Muscle layer of colon (tissue), 2 donors: ENCODE measurements around the gene LENG1.
"Not testable (repeated sequence)": the region's sequence is repeated elsewhere in the genome, so short reads cannot be mapped to it uniquely, and the experiment has no call there.

Experiments used
- H3K27ac ChIP-seq: one replicate; pipeline ENCODE4 v1.7.0; 2013; ENCODE audit warnings: low read depth, mild to moderate bottlenecking, low read length, moderate library complexity
- H3K27me3 ChIP-seq, 2 donors: one replicate each; pipeline ENCODE4 v1.7.0; 2013; ENCODE audit warnings: low read length in 2 of 2, mild to moderate bottlenecking in 2 of 2; ENCODE audit not compliant: insufficient read depth in 2 of 2, control insufficient read depth in 1 of 2
- H3K36me3 ChIP-seq: one replicate; pipeline ENCODE4 v1.7.0; 2013; ENCODE audit warnings: mild to moderate bottlenecking, low read length; ENCODE audit not compliant: insufficient read depth
- H3K4me1 ChIP-seq: one replicate; pipeline ENCODE4 v1.7.0; 2013; ENCODE audit warnings: mild to moderate bottlenecking, low read length; ENCODE audit not compliant: insufficient read depth
- H3K4me3 ChIP-seq, 2 donors: one replicate each; pipeline ENCODE4 v1.7.0; 2013; ENCODE audit warnings: low read length in 2 of 2, low read depth in 1 of 2, mild to moderate bottlenecking in 1 of 2, moderate library complexity in 1 of 2
- H3K9ac ChIP-seq: one replicate; pipeline ENCODE4 v1.7.0; 2013; ENCODE audit warnings: low read length
- H3K9me3 ChIP-seq: one replicate; pipeline ENCODE4 v1.7.0; 2013; ENCODE audit warnings: mild to moderate bottlenecking, low read length
- donor health status: abdominal sarcoma.
- donor health status: Adenocarcinoma of cecum.

The LENG1 gene

DNA sequence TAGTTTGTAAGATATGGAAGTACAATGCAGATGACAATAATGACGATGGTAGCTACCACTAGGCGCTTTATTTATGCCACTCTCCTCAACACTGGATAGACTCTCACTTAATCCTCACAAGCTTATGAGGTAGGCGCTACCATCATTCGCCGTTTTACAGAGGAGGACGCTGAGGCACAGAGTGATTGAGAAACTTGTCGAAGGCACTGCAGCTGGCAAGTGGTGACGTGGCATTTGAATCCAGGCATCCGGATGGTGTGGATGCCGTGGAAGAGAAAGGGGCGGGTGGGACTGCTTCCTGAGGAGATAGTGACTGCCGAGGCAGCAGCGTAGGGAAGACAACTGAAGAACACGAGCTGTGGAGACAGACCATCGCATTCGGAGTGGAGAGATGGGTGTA, 39.9 kb upstream of the LENG1 start:
- Histone ChIP-seq H3K4me1 (peaks cover 27% of the 10 kb centered on the region), H3K9me3 (no peaks in the 10 kb centered on the region), H3K9ac (no peak overlapping the region), H3K4me3 (no peak overlapping the region), H3K36me3 (peaks cover 24% of the 10 kb centered on the region), H3K27me3 (no peaks in the 10 kb centered on the region), H3K27ac (no peak overlapping the region)

DNA sequence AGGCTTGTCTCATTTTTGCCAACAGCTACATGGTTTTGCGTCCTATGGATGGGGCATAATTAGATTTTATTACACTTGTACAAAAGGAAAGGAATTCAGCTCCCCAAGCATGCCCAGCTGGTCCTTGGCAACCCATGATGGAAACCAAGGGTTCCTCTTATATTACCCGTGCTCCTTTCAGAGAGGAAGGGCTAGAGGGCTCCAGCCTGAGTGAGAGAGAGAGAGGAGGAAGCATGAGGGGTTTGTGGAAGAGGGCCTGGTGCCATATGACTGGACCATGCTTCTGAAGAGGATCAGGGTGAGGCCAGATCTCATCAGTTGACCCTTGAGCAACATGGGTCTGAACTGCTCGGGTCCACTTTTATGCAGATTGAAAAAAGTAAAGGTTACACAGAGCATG, 37.6 kb upstream of the LENG1 start:
- Histone ChIP-seq H3K4me3 (no peak overlapping the region), H3K36me3 (peaks cover 14% of the 10 kb centered on the region), H3K4me1 (peaks cover 19% of the 10 kb centered on the region), H3K9me3 (no peaks in the 10 kb centered on the region), H3K27ac (no peak overlapping the region), H3K27me3 (no peaks in the 10 kb centered on the region), H3K9ac (no peak overlapping the region)

DNA sequence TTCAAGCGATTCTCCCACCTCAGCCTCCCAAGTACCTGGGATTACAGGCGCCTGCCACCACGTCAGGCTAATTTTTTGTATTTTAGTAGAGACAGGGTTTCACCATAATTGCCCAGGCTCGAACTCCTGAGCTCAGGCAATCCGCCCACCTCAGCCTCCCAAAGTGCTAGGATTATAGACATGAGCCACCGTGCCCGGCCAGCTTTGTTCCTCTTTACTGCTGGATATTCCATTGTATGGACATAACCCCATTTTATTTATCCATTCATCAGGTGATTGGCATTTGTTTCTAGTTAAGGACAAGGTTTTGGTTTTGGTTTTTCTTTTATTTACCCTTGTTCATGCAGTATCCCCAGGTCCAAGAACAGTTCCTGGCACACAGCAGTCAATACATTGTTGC, 37.0 kb upstream of the LENG1 start:
- H3K27me3 ChIP-seq, result no peaks in the 10 kb centered on the region
- H3K27ac ChIP-seq, result no peak overlapping the region

DNA sequence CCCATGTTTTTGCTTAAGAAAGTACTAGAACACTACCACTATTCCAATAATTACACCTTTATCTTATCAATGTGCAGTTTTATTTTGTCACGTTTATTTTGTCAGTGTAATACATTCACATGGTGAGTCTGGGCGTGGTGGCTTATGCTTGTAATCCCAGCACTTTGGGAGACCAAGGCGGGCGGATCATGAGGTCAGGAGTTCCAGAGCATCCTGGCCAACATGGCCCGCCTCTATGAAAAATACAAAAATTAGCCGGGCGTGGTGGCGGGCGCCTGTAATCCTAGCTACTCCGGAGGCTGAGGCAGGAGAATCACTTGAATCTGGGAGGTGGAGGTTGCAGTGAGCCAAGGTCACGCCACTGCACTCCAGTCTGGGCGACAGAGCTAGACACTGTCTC, 34.9 kb upstream of the LENG1 start:
- H3K4me1 ChIP-seq, result peaks cover 16% of the 10 kb centered on the region
- H3K4me3 ChIP-seq, H3K9me3 ChIP-seq, H3K27me3 ChIP-seq, H3K9ac ChIP-seq, H3K27ac ChIP-seq: not testable (repeated sequence)
- H3K36me3 ChIP-seq, result peaks cover 14% of the 10 kb centered on the region

More for the DNA sequence above, 37.0 kb upstream of the LENG1 start:
- Histone ChIP-seq H3K4me1 (peaks cover 19% of the 10 kb centered on the region), H3K9ac (no peak overlapping the region), H3K9me3 (no peaks in the 10 kb centered on the region), H3K36me3 (peaks cover 14% of the 10 kb centered on the region), H3K4me3 (no peak overlapping the region)

DNA sequence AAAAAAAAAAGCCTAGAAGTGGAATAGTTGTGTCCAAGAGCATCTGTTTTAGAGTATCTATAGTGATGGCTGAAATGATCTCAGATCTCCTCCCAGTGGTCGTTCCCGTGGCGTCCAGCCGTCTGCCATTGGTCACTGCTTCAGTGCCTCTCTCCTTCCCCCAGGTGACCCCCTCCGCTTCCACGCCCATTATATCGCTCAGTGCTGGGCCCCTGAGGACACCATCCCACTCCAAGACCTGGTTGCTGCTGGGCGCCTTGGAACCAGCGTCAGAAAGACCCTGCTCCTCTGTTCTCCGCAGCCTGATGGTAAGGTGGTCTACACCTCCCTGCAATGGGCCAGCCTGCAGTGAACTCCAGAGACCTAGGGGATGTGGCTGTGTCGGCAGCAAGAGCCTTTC, 33.5 kb upstream of the LENG1 start:
- Histone ChIP-seq H3K9me3 (no peaks in the 10 kb centered on the region), H3K4me3 (no peak overlapping the region), H3K27ac (no peak overlapping the region), H3K36me3 (peaks cover 14% of the 10 kb centered on the region), H3K9ac (no peak overlapping the region), H3K27me3 (no peaks in the 10 kb centered on the region), H3K4me1 (peaks cover 26% of the 10 kb centered on the region)

DNA sequence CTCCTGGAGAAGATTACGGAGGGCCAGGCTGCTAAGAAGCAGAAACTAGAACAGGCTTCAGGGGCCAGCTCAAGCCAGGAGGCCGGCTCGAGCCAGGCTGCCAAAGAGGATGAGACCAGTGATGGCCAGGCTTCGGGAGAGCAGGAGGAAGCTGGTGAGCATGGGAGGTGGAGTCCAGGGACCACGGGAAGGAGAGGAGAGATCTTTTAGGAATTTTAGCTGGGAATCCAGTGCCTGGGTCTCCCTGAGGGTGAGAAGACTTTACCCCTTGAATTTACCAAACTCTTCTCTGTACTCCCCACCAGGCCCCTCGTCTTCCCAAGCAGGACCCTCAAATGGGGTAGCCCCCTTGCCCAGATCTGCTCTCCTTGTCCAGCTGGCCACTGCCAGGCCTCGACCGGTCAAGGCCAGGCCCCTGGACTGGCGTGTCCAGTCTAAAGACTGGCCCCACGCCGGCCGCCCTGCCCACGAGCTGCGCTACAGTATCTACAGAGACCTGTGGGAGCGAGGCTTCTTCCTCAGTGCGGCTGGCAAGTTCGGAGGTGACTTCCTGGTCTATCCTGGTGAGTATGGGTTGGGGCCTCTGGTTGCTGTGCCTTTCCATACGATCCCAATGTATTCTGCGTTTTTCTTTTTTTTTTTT, 32.4 kb upstream of the LENG1 start:
- H3K27me3 ChIP-seq, result no peaks in the 10 kb centered on the region

DNA sequence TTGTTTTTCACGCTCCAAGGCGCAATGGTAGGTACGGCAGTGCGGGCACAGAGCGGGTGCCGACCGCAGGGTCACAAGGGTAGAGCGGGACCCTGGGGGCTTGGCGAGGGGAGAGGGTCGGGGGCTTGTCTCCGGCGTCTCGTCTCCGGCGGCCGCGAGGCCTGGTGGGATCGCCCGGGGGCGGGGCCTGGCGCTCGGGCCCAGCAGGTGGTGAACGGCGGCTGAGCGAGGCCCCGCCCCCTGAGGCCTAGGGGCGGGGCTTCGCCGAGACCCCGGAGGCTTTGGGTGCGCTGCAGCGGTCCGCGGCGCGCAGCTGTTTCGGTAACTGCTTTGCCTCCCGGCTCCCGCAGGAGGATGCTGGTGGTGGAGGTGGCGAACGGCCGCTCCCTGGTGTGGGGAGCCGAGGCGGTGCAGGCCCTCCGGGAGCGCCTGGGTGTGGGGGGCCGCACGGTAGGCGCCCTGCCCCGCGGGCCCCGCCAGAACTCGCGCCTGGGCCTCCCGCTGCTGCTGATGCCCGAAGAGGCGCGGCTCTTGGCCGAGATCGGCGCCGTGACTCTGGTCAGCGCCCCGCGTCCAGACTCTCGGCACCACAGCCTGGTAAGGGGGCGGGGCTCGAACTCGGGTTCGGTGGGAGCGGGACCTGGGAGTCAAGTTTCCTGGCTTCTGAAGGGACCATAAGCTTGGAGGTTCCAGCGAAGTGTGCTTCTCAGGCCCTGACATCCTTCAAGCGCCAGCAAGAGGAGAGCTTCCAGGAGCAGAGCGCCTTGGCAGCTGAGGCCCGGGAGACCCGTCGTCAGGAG, 31.7 kb upstream of the LENG1 start, which contains the start of gene TSEN34:
Gene TSEN34, plus strand, starts transcription at position 298 of the 800 bp plus-strand sequence. Its CDS starts 57 bp downstream, at position 355.
- H3K27ac ChIP-seq, result peak within 1 kb of the TSS; percentile 99
- H3K36me3 ChIP-seq, result peaks cover 22% of the 10 kb centered on the region
- peak within 1 kb of the TSS; percentile 67 to 73 for H3K4me3 ChIP-seq
- H3K27me3 ChIP-seq, result no peaks in the 10 kb centered on the region
- peaks cover 26% of the 10 kb centered on the region for H3K4me1 ChIP-seq
- H3K9ac ChIP-seq, result peak within 1 kb of the TSS; percentile 87
- no peaks in the 10 kb centered on the region for H3K9me3 ChIP-seq

More for the DNA sequence above, 32.4 kb upstream of the LENG1 start:
- peak overlapping the region; percentile 87 for H3K9ac ChIP-seq
- peak overlapping the region; percentile 67 to 73 for H3K4me3 ChIP-seq
- H3K36me3 ChIP-seq, result peaks cover 18% of the 10 kb centered on the region
- H3K9me3 ChIP-seq, result no peaks in the 10 kb centered on the region
- H3K4me1 ChIP-seq, result peaks cover 26% of the 10 kb centered on the region
- H3K27ac ChIP-seq, result peak overlapping the region; percentile 99

DNA sequence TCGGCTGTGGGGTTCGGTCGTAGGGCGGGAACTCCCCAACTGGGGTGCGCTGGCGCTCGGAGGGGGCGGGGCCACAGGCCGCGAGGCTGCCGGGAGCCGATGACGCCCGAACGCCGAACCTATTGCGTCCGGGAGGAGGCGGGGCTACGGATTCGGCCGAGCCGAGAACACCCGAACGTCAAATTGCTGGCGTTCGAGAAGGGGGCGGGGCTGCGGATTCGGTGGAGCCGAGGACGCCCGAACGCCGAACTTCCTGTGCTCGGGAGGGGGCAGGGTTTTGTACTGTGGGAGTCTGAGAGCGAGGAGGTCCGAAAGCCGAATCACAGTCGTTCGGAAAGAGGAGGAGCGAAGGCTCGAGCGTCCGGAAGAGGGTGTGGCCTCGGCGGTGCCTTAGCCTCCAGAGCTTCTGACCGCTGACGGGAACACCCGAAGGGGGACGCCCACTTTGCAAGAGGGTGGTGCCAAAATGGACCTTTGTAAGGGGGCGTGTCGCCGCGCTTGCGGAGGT, 31.0 kb upstream of the LENG1 start:
- Histone ChIP-seq H3K9me3 (no peaks in the 10 kb centered on the region), H3K27ac (peak overlapping the region; percentile 99), H3K4me1 (peaks cover 26% of the 10 kb centered on the region), H3K4me3 (peak overlapping the region; percentile 67 to 73), H3K9ac (peak overlapping the region; percentile 57), H3K36me3 (peaks cover 21% of the 10 kb centered on the region), H3K27me3 (no peaks in the 10 kb centered on the region)

DNA sequence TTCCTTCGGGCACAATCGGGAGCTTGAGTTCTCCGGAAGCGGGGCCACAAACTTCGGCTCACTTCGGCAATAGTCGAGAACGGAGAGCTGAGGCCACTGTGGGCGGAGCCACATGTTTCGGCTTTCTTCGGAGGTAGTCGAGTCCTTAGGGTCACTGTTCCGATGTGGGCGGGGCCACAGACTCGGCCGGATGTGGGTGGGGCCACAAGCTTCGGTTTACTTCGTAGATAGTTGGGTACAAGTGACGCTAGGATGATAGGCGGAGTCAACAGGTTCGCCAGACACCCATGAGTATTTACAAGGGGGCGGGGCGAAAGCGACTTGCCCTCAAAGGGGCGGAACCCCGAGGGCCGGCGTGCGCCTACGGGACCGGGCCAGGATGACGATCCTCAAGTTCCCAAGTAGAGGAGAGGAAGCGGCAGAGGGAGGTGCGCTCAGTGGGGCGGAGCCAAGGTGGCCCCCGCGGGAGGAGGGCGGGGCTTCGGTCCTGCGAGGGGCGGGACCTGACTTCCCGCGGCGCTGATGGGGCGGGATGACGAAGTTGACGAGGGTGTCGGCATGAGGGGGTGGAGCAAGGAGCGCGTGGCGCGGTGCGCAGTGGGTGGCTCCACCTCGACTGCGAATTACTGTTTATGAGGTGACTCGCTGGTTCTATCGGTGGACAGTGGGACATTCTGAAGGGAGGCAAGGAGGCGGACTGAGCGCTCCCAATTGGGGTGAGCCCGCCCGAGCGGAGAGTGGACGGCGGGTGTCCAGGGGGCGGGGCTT, 30.4 kb upstream of the LENG1 start:
- no peaks in the 10 kb centered on the region for H3K9me3 ChIP-seq
- peak overlapping the region; percentile 11 to 65 for H3K4me3 ChIP-seq
- peaks cover 18% of the 10 kb centered on the region for H3K36me3 ChIP-seq
- peak overlapping the region; percentile 57 for H3K9ac ChIP-seq
- H3K27me3 ChIP-seq, result no peaks in the 10 kb centered on the region
- peak overlapping the region; percentile 99 for H3K27ac ChIP-seq
- peaks cover 26% of the 10 kb centered on the region for H3K4me1 ChIP-seq

DNA sequence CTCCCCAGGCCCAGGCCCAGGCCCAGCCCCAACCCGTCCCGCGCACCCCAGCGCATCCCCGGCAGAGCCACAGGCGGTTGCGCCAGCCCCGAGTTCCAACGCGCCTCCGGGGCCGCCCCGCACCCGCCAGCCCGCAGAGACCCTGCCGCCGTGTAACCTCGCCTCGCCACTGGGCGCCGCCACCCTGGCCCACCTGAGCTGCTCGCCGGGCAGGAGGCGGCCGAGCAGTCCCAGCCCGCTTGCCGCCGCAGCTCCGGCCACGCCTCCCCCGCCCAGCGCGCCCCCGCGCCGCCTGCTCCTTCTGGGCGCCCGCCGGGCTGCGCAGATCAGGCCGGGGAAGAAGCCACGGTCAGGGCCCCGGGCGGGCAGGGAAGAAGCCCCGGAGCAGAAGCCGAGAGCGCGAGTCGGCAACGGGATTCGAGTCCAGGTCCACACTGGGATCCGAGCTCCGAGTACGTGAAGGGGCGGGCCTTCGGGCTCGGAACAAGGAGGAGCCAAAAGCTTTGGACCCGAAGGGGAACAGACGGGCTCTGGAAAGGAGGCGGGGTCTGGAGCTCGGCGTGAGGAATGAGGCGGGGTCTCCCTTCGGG, 29.7 kb upstream of the LENG1 start, which contains the start of gene MBOAT7:
Gene MBOAT7, minus strand, starts transcription at position 436 of the 590 bp plus-strand sequence. CDS start 1,072 bp downstream, outside the sequence.
- H3K9me3 ChIP-seq, result no peaks in the 10 kb centered on the region
- peaks cover 26% of the 10 kb centered on the region for H3K4me1 ChIP-seq
- H3K4me3 ChIP-seq, result peak within 1 kb of the TSS; percentile 65 to 78
- H3K27me3 ChIP-seq, result no peaks in the 10 kb centered on the region
- H3K36me3 ChIP-seq, result peaks cover 18% of the 10 kb centered on the region
- peak within 1 kb of the TSS; percentile 99 for H3K27ac ChIP-seq
- peak within 1 kb of the TSS; percentile 57 for H3K9ac ChIP-seq
